Measurements from ENCODE around the gene PCDHGA2. TPM values are rescaled to one million over a fixed set of nuclear protein-coding genes. Genes with fewer than 3 reads are reported as not detected.

PCDHGA2 gene
- total RNA-seq, 1 experiment from 2014 or later, result 0.54 TPM

Other genes with a start within 250 kb of the PCDHGA2 start
- 2.7 to 4.5 TPM (median 3.1 TPM) in 5 replicates for gene PCDHB2, start 244.1 kb upstream of the PCDHGA2 start, total RNA-seq (2022; extraction: Qiagen RNA extraction; ENCODE audit: low read depth)
- gene PCDHB3, start 238.3 kb upstream of the PCDHGA2 start, total RNA-seq (2022; extraction: Qiagen RNA extraction; ENCODE audit: low read depth), result 0.09 TPM in 1 of 5 replicates, not detected in the others
- gene PCDHB4, start 216.9 kb upstream of the PCDHGA2 start, total RNA-seq (2022; extraction: Qiagen RNA extraction; ENCODE audit: low read depth), result 0.06 to 0.12 TPM (median 0.09 TPM) in 4 of 5 replicates, not detected in the other
- gene PCDHB5, start 203.6 kb upstream of the PCDHGA2 start, total RNA-seq (2022; extraction: Qiagen RNA extraction; ENCODE audit: low read depth), result 1.2 to 2.1 TPM (median 1.4 TPM) in 5 replicates
- gene PCDHB6, start 188.7 kb upstream of the PCDHGA2 start, total RNA-seq (2022; extraction: Qiagen RNA extraction; ENCODE audit: low read depth), result 0.62 to 1.1 TPM (median 0.85 TPM) in 5 replicates
- gene PCDHB7, start 166.1 kb upstream of the PCDHGA2 start, total RNA-seq (2022; extraction: Qiagen RNA extraction; ENCODE audit: low read depth), result 0.06 TPM in 1 of 5 replicates, not detected in the others
- 0.20 to 0.40 TPM (median 0.37 TPM) in 4 of 5 replicates, not detected in the other for gene PCDHB8, start 161.0 kb upstream of the PCDHGA2 start, total RNA-seq (2022; extraction: Qiagen RNA extraction; ENCODE audit: low read depth)
- 0.05 to 0.11 TPM (median 0.05 TPM) in 3 of 5 replicates, not detected in the others for gene PCDHB16, start 156.4 kb upstream of the PCDHGA2 start, total RNA-seq (2022; extraction: Qiagen RNA extraction; ENCODE audit: low read depth)
- gene PCDHB9, start 151.6 kb upstream of the PCDHGA2 start, total RNA-seq (2022; extraction: Qiagen RNA extraction; ENCODE audit: low read depth), result not detected in 5 replicates
- not detected in 5 replicates for gene PCDHB10, start 146.4 kb upstream of the PCDHGA2 start, total RNA-seq (2022; extraction: Qiagen RNA extraction; ENCODE audit: low read depth)
- 0.05 to 0.20 TPM (median 0.08 TPM) in 4 of 5 replicates, not detected in the other for gene PCDHB11, start 139.1 kb upstream of the PCDHGA2 start, total RNA-seq (2022; extraction: Qiagen RNA extraction; ENCODE audit: low read depth)
- not detected in 5 replicates for gene PCDHB12, start 130.0 kb upstream of the PCDHGA2 start, total RNA-seq (2022; extraction: Qiagen RNA extraction; ENCODE audit: low read depth)
- gene PCDHB13, start 124.8 kb upstream of the PCDHGA2 start, total RNA-seq (2022; extraction: Qiagen RNA extraction; ENCODE audit: low read depth), result 0.06 to 0.20 TPM (median 0.08 TPM) in 4 of 5 replicates, not detected in the other
- gene PCDHB14, start 115.4 kb upstream of the PCDHGA2 start, total RNA-seq (2022; extraction: Qiagen RNA extraction; ENCODE audit: low read depth), result 0.11 to 0.13 TPM in 2 of 5 replicates, not detected in the others
- 0.09 to 0.14 TPM in 2 of 5 replicates, not detected in the others for gene PCDHB15, start 93.4 kb upstream of the PCDHGA2 start, total RNA-seq (2022; extraction: Qiagen RNA extraction; ENCODE audit: low read depth)
- gene SLC25A2, start 34.7 kb upstream of the PCDHGA2 start, total RNA-seq (2022; extraction: Qiagen RNA extraction; ENCODE audit: low read depth), result not detected in 5 replicates
- 59.2 to 89.1 TPM (median 72.2 TPM) in 5 replicates for gene TAF7, start 18.0 kb upstream of the PCDHGA2 start, total RNA-seq (2022; extraction: Qiagen RNA extraction; ENCODE audit: low read depth)
- 0.22 to 0.40 TPM (median 0.30 TPM) in 5 replicates for gene PCDHGA1, start 8.2 kb upstream of the PCDHGA2 start, total RNA-seq (2022; extraction: Qiagen RNA extraction; ENCODE audit: low read depth)
- gene PCDHGA3, start 5.1 kb downstream of the PCDHGA2 start, total RNA-seq (2022; extraction: Qiagen RNA extraction; ENCODE audit: low read depth), result not detected in 5 replicates
- 1.1 to 1.9 TPM (median 1.8 TPM) in 5 replicates for gene PCDHGB1, start 11.3 kb downstream of the PCDHGA2 start, total RNA-seq (2022; extraction: Qiagen RNA extraction; ENCODE audit: low read depth)
- 0.11 to 0.23 TPM (median 0.17 TPM) in 5 replicates for gene PCDHGA4, start 16.3 kb downstream of the PCDHGA2 start, total RNA-seq (2022; extraction: Qiagen RNA extraction; ENCODE audit: low read depth)
- 0.11 to 0.17 TPM (median 0.15 TPM) in 3 of 5 replicates, not detected in the others for gene PCDHGB2, start 21.2 kb downstream of the PCDHGA2 start, total RNA-seq (2022; extraction: Qiagen RNA extraction; ENCODE audit: low read depth)
- gene PCDHGA5, start 25.4 kb downstream of the PCDHGA2 start, total RNA-seq (2022; extraction: Qiagen RNA extraction; ENCODE audit: low read depth), result 0.09 to 0.21 TPM (median 0.18 TPM) in 5 replicates
- 0.12 to 0.29 TPM (median 0.27 TPM) in 5 replicates for gene PCDHGB3, start 31.5 kb downstream of the PCDHGA2 start, total RNA-seq (2022; extraction: Qiagen RNA extraction; ENCODE audit: low read depth)
- 0.05 to 0.29 TPM (median 0.20 TPM) in 5 replicates for gene PCDHGA6, start 35.1 kb downstream of the PCDHGA2 start, total RNA-seq (2022; extraction: Qiagen RNA extraction; ENCODE audit: low read depth)
- gene PCDHGA7, start 44.0 kb downstream of the PCDHGA2 start, total RNA-seq (2022; extraction: Qiagen RNA extraction; ENCODE audit: low read depth), result 0.77 to 1.0 TPM (median 0.98 TPM) in 5 replicates
- gene PCDHGB4, start 48.9 kb downstream of the PCDHGA2 start, total RNA-seq (2022; extraction: Qiagen RNA extraction; ENCODE audit: low read depth), result 0.74 to 1.1 TPM (median 0.90 TPM) in 5 replicates
- 0.02 to 0.06 TPM (median 0.04 TPM) in 3 of 5 replicates, not detected in the others for gene PCDHGA8, start 53.9 kb downstream of the PCDHGA2 start, total RNA-seq (2022; extraction: Qiagen RNA extraction; ENCODE audit: low read depth)
- gene PCDHGB5, start 59.2 kb downstream of the PCDHGA2 start, total RNA-seq (2022; extraction: Qiagen RNA extraction; ENCODE audit: low read depth), result 1.9 to 2.5 TPM (median 2.1 TPM) in 5 replicates
- 0.09 TPM in 1 of 5 replicates, not detected in the others for gene PCDHGA9, start 64.0 kb downstream of the PCDHGA2 start, total RNA-seq (2022; extraction: Qiagen RNA extraction; ENCODE audit: low read depth)
- 0.07 to 0.12 TPM (median 0.08 TPM) in 4 of 5 replicates, not detected in the other for gene PCDHGB6, start 69.3 kb downstream of the PCDHGA2 start, total RNA-seq (2022; extraction: Qiagen RNA extraction; ENCODE audit: low read depth)
- not detected in 5 replicates for gene PCDHGA10, start 74.2 kb downstream of the PCDHGA2 start, total RNA-seq (2022; extraction: Qiagen RNA extraction; ENCODE audit: low read depth)
- gene PCDHGB7, start 78.9 kb downstream of the PCDHGA2 start, total RNA-seq (2022; extraction: Qiagen RNA extraction; ENCODE audit: low read depth), result 0.05 to 0.08 TPM (median 0.06 TPM) in 3 of 5 replicates, not detected in the others
- gene PCDHGA11, start 82.3 kb downstream of the PCDHGA2 start, total RNA-seq (2022; extraction: Qiagen RNA extraction; ENCODE audit: low read depth), result 0.05 to 0.07 TPM in 2 of 5 replicates, not detected in the others
- not detected in 5 replicates for gene PCDHGA12, start 91.7 kb downstream of the PCDHGA2 start, total RNA-seq (2022; extraction: Qiagen RNA extraction; ENCODE audit: low read depth)
- 5.1 to 7.1 TPM (median 6.4 TPM) in 5 replicates for gene PCDHGC3, start 137.2 kb downstream of the PCDHGA2 start, total RNA-seq (2022; extraction: Qiagen RNA extraction; ENCODE audit: low read depth)
- gene PCDHGC4, start 146.3 kb downstream of the PCDHGA2 start, total RNA-seq (2022; extraction: Qiagen RNA extraction; ENCODE audit: low read depth), result not detected in 5 replicates
- gene PCDHGC5, start 150.3 kb downstream of the PCDHGA2 start, total RNA-seq (2022; extraction: Qiagen RNA extraction; ENCODE audit: low read depth), result not detected in 5 replicates

All from A549 treated with ZK216348 at 1 μM for 4 hours (cell line).